T-helper 2 cell treated with Interferon-gamma antibody and Interleukin-4, amounts not matched to agents 100 ng/mL and 5 ng/mL, for 36 hours (primary cell): Measurements from ENCODE around the gene CENPE. TPM values are rescaled to one million over a fixed set of nuclear protein-coding genes. Genes with fewer than 3 reads are reported as not detected.

Experiments
- intact Hi-C: fragments of 100-400 bp; cut with micrococcal nuclease; formaldehyde crosslinking; loops from one replicate; pipeline ENCODE4 v1.15.1; 2023
- total RNA-seq: library from RNA; stranded (reverse); gene quantifications from 2 replicates; pipeline ENCODE4 v1.2.3, GENCODE V29; 2022

Gene CENPE
- total RNA-seq, 1 donor from 2014 or later, result 47.6 TPM

DNA sequence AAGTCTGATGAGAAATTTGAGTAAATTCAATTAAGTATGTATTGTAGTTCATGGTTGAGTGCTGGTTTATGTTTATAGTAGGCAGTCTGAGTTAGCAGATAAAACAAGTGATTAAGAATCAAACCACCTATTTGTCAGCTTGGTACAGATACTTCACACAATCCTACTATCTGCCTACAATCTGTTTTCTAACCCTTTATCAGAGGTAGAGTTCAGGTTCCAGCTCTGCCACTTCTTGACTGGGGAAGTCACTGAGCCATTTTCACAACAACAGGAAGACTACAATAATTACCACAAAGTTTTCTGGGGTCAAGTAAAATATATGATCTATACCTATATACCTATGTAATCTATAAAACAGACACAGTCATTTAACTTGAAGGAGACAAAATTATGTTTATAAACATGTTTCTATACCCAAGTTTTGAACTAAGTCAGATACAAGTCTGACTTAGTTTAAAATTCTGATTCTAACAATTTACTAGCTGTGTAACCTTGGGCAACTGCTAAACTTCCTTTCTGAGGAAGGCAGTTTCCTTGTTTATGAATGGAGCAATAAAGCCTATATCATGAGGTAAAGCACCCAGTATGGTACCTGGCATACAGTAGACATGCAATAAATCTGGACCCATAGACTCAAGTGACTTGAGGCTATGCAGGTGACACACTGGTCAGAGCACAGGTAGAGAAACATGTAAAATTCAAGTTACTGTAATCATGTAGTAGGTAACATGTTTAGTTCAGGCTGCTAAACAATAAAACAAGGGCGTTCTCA lies 61.3 kb downstream of the CENPE start:
- intact Hi-C loops, result no loop called here

GRCh38 chr4:103129174-103129573 lies 69.0 kb downstream of the CENPE start:
- intact Hi-C loops, result loop anchor here (5.0 kb wide), 1 partner anchor 33 kb away; no protein-coding TSS in a partner anchor

DNA sequence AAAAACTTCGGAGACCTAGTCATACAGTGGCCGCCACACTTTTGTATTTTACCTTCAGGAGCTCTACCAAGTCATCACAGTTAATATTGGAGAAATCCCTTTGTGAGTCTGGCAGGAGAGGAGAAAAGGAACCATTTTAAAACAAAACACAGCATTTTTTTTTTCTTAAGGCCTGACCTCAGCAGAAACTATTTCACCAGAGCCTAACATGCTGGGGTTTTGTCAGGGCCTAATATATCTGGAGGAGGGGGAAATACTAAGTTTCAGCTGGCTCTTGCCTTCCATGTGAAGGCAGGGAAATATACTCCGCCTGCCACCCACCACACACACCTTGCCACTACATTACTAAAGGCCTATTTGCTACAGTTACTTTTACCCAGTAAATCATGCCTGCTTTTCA lies 72.0 kb downstream of the CENPE start:
- intact Hi-C loops, result loop anchor here (5.0 kb wide), 1 partner anchor 36 kb away; no protein-coding TSS in a partner anchor

- intact Hi-C loops, result no loop called here
These were observed 75.0 kb downstream of the CENPE start for GRCh38 chr4:103123114-103123513.

GRCh38 chr4:103118166-103118565 lies 80.0 kb downstream of the CENPE start:
- intact Hi-C loops, result no loop called here

DNA sequence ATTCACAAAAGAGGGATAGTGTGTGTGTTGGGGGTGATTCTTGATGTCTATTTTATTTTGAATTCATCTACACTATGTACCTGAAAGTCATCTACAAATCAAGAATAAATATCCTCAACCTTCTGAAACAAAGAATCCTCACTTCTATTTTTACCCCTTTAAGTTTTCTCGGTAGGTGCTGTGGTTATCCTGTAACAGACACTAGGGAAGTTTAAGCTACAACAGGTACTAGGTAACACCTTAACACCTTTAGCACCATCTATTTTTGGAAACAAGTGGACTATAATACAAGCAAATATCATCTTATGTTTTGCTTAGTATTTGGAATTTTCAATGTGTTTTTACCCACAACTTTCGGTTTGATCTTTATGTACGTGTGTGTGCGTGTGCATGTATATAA lies 86.5 kb downstream of the CENPE start:
- intact Hi-C loops, result no loop called here

DNA sequence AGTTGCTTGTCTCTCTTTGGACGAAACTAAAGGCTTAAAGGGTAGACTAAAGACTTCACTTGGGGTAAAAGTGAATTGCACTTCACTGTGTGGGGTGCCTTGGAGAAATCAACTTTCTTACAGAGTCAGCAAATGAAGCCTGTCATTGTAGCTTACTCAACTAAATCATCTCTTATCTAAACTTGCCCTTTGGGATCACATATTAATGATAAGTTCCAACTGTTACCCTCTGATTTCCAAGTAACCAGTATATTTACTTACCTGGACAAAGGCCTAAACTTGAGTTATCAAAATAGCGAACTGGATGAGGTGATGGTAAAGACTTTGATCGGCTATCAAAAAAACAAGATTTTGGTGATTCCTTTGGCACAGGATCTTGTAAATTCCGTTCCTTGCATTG lies 89.6 kb downstream of the CENPE start:
- intact Hi-C loops, result no loop called here

GRCh38 chr4:103105558-103106356 lies 92.4 kb downstream of the CENPE start:
- intact Hi-C loops, result no loop called here

DNA sequence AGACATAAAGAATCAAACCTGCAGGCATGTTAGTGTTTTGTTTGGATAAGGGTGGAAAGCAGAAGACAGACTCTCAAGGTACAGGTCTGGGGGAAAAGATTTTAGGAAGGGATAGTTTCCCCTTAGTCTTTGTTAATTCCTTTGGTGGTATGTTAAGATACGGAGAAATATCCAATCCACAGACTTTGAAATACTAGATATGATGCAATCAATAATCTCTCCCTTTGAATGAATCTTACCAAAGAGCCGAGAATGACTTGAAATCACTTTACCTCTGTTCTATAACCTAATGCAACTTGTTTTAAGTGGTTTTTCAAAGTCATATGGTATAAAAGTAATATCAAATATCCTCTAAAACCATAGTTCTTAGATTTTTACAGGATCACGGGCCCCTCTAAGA lies 93.3 kb downstream of the CENPE start:
- intact Hi-C loops, result no loop called here

DNA sequence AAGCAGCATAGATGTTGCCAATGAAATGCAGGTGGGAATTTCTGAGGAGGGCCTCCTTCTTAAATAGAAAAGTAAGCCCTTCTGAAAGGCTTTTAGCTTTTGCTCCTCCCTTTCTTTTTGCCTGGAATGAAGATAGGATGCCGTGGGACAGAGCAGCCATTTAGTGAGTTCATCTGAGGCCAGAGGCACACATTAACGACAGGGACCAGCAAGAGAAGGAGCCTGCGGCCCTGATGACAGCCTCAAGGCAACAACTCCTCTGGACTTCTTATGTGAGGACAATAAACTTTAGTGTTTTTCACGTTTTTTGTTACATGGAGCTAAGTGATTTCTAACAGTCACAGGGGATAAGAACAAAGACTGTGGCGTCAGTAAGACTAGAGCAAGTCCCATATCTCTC lies 97.5 kb downstream of the CENPE start:
- intact Hi-C loops, result no loop called here

GRCh38 chr4:103099691-103100392 lies 98.3 kb downstream of the CENPE start, which contains the start of gene BDH2:
TSS of gene BDH2 (minus strand) at chr4:103099834. CDS start at chr4:103096254, 3,580 bp downstream.
- intact Hi-C loops, result loop anchor here (1.0 to 10.0 kb wide), 8 partner anchors 24 to 835 kb away; partner anchors contain the start of genes CISD2, SLC39A8, SLC9B1 and SLC9B2

DNA sequence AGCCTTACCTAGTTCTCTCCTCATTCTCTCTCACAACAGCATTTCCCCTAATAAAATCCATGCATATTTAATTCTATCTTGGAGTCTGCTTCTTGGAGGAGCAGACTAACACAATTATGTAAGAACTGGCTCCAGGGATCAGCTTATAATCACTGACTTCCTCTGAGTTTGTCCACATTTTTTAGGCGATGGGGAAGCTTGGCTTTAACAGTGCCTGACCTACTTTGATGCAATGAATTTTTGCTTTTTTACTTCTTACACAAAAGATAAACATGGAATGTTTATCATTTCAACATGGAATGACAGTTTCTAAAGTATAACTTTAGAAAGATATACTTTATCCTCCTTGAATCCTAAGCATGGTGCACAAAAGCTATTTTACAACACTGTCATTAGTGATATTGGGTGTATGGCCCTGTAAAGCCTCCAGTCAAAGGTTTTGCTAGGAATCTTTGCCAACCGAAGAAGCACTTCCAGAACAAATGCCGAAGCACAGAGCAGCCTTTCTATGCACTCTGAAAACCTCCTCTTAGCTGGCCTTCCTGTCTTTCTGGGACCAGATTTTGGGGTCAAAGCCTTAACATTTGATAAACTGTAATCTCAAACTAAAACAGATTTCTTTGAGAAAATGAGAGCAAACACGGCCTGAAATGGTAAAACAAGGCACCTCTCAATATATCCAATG lies 99.2 kb downstream of the CENPE start:
- intact Hi-C loops, result loop anchor here (1.0 to 10.0 kb wide), 8 partner anchors 23 to 836 kb away; partner anchors contain the start of genes CISD2, SLC39A8, SLC9B1 and SLC9B2

DNA sequence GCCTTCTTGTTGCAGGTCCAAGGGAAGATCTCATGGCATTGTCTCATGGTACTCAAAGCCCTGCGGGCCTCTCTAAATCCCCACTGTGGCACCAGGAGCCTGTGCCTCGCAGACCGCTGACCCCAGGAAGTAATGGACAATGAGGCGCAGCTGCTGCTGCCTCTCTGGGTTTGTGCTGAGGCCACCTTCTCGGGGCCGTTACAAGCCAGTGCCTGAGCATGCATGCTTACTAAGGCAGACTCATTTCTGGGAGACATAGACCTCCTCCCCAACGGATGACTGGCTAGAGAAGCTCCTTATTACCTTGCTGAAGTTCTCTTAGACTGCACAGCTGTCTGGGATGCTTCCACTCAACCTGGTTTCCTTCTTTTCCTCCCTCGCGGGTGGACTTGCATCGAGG lies 99.8 kb downstream of the CENPE start:
- intact Hi-C loops, result loop anchor here (2.0 to 10.0 kb wide), 4 partner anchors 52 to 836 kb away; partner anchors contain the start of genes CISD2 and SLC39A8

DNA sequence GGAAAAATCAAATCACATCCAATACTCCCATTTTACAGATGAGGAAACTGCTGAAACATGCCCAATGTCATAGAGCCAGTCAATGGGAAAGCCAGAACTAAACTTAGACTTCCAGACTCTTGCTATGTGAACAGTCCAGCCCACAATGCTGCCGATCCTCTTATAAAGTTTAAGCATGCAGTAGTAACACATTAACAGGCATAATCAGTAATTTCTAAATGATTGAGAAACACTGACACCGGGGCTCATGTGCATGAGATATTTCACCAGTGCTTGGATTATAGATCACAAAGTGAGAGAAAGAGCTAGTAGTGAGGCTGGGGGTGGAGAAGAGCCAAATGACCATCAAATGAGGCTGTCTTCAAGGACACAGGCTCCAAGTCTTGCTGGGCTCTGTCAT lies 101.0 kb downstream of the CENPE start:
- intact Hi-C loops, result loop anchor here (10.0 kb wide), 1 partner anchor 838 kb away; no protein-coding TSS in a partner anchor

DNA sequence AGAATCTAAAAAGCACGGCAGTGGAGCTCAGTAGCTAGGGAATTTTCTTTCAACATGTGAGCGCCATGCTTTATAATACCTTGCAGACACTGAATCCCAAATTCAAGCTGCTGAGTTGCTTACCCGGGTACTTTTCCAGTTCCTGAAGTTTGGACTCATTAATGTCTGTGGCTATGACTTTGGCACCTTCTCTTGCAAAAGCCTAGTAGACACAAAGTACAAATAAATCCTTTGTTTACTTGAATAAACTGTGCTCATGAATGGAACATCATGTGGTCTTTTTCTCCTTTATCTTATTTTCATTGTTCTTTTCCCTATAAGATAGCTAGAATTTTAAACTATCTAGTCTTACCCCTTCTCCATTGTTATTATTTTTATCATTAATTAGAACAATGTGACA lies 103.1 kb downstream of the CENPE start:
- intact Hi-C loops, result loop anchor here (10.0 kb wide), 1 partner anchor 840 kb away; no protein-coding TSS in a partner anchor

DNA sequence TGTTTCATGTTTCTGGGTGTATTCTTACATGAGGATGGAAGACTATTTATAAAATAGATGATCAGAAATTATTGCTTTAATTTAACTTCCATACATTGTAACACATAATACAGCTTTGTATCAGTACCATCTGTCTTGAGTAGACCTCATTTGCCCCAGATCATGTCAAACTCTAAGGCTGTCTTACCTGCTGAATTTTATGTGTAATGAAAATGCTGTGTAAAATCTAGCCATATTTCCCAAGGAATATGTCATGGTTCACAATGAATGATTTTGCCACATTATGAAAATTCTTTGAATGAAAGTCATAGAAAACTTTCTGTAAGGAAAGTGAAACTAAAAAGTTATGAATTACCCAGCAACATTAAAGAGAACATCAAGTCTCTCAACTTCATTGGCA lies 105.9 kb downstream of the CENPE start:
- intact Hi-C loops, result loop anchor here (5.0 to 10.0 kb wide), 3 partner anchors 470 to 843 kb away; no protein-coding TSS in a partner anchor

- intact Hi-C loops, result loop anchor here (1.0 to 10.0 kb wide), 7 partner anchors 15 to 843 kb away; partner anchors contain the start of genes SLC9B1 and SLC9B2
These were observed 106.4 kb downstream of the CENPE start for GRCh38 chr4:103091601-103092223.

DNA sequence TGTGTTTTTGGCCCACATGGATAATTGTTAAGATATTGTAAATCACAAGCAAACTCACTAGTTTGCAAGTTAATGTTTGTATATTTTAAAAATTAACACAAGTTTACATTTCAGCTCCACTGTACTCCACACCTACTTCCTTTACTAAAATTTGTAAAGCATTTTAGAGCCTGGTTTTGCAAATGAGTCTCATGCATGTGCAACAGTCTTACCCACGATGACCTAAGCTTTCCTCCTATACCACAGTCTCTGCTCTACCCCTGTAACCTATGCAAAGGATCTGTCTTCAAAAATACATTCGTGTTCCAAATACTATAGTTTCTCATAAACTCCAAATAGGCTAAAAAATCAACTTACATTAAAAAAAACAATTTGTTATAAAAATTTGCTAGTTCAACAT lies 108.7 kb downstream of the CENPE start:
- intact Hi-C loops, result no loop called here

DNA sequence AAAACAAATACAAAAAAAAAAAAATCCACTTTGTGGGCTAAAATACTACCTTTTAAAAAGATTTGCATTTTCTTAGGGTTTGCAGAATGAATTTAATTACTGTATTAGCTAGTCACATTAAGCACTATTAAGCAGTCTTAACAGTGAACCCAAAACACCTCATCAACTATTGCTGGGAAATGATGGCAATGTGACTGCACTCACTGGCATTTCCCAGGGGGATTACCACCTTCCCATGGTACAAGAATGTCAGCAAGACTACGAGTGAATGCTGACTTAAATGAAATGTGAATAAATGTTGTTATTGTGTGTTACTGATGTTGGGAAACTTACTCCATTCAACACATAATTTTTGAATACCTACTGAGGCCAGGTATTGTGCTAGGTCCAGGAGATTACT lies 111.6 kb downstream of the CENPE start:
- intact Hi-C loops, result no loop called here
